ENCODE results near the gene CACNG1.

DNA sequence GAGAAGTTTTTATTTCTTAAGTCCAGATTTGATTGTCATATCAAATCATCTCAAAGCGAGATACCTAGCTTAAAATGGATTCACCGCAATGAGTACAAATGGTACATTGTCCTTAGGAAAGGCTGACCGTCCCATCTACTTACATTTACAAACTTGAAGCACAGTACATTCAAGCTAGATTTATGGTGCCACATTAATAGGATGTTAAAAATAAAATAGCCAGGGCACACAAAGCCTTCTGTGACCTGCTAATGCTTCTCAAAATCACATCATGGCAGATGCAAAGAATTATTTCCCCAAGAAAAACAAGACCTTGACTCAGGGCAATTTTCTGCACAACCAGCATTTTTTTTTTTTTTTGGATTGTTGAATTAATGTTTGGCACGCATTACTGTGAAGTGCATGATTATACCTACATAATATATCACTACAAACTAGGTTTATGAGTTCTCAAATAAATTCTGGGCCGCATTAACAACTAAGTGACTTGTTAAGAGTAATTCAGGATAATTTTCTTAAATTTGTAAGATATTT is 25.3 kb downstream of the CACNG1 start:
- no peak for TF ChIP-seq POLR2A (IDR thresholded peaks at IDR 0.05)
- TF ChIP-seq, protein P1, sequence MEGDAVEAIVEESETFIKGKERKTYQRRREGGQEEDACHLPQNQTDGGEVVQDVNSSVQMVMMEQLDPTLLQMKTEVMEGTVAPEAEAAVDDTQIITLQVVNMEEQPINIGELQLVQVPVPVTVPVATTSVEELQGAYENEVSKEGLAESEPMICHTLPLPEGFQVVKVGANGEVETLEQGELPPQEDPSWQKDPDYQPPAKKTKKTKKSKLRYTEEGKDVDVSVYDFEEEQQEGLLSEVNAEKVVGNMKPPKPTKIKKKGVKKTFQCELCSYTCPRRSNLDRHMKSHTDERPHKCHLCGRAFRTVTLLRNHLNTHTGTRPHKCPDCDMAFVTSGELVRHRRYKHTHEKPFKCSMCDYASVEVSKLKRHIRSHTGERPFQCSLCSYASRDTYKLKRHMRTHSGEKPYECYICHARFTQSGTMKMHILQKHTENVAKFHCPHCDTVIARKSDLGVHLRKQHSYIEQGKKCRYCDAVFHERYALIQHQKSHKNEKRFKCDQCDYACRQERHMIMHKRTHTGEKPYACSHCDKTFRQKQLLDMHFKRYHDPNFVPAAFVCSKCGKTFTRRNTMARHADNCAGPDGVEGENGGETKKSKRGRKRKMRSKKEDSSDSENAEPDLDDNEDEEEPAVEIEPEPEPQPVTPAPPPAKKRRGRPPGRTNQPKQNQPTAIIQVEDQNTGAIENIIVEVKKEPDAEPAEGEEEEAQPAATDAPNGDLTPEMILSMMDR (IDR thresholded peaks at IDR 0.05): no peak
- no peak for TF ChIP-seq POLR2AphosphoS5 (IDR thresholded peaks at IDR 0.05)
